ENCODE data around the gene SLC16A4.

The SLC16A4 gene

DNA sequence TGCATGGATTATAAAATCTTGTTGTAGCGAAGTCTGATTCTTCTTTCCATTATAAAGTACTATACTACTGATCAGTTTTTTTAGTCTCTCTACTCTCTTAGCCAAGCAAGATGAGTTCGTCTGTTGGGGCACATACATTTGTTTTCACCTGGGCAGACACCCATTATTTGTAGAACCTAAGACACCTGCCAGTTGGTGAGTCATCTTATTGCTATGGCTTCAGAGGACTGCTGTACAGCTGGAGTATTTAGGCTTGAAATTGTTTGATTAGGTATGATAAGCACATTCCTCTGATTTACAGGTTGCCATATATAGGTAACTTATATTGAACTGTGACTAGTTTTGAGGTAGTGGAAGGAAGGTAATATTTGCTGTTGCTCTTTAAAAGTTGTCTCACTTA lies 34.4 kb downstream of the SLC16A4 start:
- DNase-seq (ENCODE audit: low spot score): peak; percentile 57

DNA sequence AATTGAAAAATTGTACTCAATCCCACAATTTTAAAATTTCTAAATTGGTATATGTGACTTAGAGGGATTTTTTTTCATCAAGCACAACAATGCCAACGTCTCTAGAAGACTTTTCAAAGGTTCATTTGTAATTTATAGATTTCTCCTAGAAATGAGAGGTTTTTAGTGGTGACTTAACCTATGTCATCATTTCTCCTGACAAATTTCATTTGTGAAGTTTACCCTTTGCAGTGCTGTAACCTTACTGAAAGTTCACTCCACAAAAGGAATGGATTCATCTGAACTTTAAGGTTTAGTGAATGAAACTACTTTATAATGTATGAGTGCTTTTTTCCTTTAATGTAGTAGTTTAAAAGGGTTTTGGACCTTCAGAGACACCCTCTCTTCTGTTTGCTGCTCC lies 35.5 kb downstream of the SLC16A4 start:
- DNase-seq (ENCODE audit: low spot score): no peak

DNA sequence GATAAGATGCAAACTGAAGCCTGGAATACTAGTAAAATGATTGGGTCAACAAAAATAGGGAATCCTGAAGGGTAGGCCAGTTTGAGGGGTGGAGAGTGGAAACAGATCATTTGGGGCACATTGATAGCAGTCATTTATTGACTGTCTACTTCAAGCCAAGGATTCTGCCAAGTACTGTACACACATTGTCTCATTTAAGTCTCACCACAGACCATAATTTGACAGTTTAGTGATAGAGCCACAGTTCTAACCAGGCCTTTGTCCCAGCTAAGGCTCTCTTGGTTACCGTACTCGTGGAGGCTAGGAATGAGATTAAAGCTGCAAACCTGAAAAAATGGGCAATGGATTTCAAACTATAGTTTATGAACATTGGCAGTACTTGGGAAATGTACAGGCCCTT lies 40.5 kb downstream of the SLC16A4 start:
- no peak for DNase-seq (ENCODE audit: low spot score)

DNA sequence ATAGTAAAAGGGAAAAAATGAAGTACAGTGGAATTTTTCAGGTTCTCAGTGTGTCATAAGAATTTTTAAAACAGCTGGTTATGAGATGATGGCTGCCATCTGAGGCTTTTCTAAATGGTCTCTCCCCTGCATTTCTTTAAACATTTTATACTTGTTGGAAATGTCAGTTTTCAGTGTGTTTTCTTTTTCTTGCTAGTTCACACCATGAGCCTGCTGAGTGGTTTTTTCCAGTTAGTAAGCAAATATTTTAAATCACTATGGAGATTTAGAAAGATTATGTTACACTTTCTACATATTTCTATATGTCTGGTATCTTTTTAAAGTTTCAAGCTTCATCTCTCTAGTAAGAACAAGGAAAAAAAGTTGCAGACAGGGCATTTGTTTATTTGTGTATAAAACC lies 42.1 kb downstream of the SLC16A4 start:
- DNase-seq (ENCODE audit: low spot score): no peak

DNA sequence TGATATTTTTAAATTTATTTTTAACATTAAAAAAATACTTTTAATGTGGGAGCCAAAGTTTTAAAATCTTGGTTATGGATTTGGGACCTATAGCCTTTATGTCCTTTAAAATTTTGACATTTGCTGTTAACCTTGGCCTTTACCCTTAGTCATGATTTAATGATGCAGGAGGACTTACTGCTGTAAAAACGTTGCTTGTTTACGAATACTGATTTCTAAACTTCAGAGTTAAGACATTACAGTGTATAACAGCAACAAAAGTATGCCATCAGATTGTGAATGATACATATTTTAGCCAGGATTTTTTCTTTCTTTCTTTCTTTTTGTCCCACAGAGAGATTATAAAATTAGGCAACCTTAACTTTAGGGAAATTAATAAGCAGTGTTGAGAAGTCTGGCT lies 42.8 kb downstream of the SLC16A4 start:
- DNase-seq (ENCODE audit: low spot score): no peak

DNA sequence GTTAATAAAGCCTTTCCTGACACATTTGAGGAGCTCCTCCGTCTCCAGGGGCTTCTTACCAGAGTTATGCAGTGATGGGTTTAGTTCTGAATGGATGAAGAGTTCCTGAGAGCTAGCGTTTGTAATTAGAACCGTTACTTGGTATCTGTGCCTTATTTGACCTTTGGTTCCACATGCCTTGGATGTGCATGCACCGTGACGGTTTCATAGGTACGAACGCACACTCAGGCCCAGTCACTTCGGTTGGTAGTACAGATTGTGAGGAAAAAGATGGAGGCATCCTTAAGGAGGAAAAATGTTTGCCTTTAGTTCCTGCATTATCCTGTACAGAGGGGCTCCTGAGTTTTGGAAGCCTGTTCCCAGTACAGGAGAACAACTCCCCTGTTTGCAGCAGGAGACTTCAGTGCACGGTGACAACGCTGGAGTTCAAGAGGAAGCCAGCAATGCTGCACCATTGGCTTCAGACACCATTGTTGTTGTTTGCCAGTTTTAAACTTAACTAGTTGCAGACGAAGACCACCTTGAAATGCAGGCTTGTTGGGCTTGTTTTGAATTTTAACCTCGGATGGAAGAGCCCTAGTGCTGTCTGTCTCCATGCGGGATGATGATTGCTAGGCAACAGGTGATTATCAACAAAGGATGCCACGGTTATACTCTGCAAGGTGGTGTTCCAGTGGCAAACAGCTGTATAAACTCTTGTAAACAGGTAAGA lies 43.5 kb downstream of the SLC16A4 start:
- DNase-seq (ENCODE audit: low spot score): no peak

DNA sequence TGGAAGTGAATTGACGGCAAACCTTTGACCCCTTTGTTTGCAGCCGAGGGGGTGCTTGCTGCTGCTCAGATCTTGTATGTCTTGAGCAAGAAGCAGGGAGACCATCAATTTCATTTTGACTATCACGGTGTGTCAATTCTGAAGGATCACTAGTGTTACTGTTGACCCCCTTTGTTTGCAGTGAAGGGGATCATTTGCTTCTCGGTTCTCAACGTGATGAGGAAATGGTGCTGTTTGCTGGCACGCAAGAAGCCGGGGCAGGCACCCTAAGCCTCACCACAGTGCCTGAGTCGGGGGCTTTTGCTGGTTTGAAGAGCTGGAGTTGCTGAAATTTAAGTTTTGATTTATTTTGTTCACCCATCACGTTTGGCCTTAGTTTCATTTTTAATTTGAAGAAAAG lies 44.1 kb downstream of the SLC16A4 start:
- DNase-seq (ENCODE audit: low spot score): no peak

DNA sequence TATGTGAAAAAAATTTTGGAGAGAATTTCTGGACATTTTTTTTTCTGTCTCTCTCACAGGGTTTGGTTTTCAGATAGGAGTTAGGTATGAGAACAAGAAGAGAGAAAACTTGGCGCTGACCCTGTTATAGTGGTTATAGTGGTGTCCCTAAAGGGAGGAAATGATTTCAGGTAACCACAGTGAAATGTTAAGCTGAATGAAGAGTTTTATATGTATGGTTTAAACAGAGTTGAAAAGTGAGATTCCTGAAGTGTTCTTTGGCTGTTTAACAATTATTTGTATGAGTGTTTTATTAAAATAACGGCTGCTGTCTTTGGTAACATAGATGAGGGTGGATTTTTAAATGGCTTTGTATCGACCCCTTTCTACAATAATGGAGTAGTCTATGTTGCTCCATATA lies 45.3 kb downstream of the SLC16A4 start:
- no peak for DNase-seq (ENCODE audit: low spot score)

DNA sequence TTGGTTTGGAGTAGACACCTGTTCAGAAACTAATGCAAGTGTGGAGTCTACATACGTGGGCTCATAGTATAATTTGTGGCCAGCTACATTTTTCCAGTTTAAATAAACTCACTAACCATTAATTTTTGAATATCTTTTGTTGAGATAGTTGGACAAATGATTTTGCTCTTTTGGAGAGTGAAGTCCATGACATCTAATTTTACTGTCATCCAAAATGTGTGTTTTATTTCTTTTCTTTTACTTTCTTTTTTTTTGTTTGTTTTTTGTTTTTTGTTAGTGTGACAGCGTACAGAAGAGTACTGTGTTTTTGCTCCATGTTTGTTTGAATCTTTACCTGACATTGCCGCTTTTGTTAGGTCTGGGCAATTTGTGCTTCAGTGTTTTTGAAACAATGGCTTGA lies 46.7 kb downstream of the SLC16A4 start:
- no peak for DNase-seq (ENCODE audit: low spot score)

DNA sequence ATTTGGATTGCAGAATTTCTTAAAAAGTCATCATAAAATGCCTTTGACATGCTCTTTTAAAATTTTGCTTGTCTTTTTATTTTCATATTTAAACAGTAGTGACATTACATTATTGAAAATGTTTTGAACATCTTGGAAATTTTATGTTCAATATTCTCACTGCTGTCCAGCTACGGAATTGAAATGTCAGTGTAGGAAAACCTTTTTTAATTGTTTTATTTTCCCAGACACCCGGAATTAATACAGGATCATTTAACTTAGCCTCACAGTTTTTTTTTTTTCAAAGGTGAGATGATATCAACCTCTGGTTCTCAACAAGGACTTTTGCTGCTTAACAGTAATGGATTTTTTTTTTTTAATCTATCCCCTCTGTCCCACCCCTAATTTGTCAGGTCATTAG lies 47.6 kb downstream of the SLC16A4 start:
- no peak for DNase-seq (ENCODE audit: low spot score)

DNA sequence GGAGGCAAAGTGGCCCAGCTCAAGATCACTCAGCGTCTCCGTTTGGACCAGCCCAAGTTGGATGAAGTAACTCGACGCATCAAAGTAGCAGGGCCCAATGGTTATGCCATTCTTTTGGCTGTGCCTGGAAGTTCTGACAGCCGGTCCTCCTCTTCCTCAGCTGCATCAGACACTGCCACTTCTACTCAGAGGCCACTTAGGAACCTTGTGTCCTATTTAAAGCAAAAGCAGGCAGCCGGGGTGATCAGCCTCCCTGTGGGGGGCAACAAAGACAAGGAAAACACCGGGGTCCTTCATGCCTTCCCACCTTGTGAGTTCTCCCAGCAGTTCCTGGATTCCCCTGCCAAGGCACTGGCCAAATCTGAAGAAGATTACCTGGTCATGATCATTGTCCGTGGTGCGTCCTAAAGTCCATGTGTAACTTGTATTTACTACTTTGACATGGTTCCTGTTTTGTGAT lies 48.9 kb downstream of the SLC16A4 start:
- no peak for DNase-seq (ENCODE audit: low spot score)

DNA sequence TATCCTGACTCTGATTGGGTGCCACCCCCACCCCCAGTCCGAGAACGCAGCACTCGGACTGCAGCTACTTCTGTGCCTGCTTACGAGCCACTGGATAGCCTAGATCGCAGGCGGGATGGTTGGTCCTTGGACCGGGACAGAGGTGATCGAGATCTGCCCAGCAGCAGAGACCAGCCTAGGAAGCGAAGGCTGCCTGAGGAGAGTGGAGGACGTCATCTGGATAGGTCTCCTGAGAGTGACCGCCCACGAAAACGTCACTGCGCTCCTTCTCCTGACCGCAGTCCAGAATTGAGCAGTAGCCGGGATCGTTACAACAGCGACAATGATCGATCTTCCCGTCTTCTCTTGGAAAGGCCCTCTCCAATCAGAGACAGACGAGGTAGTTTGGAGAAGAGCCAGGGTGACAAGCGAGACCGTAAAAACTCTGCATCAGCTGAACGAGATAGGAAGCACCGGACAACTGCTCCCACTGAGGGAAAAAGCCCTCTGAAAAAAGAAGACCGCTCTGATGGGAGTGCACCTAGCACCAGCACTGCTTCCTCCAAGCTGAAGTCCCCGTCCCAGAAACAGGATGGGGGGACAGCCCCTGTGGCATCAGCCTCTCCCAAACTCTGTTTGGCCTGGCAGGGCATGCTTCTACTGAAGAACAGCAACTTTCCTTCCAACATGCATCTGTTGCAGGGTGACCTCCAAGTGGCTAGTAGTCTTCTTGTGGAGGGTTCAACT lies 49.5 kb downstream of the SLC16A4 start:
- no peak for DNase-seq (ENCODE audit: low spot score)

DNA sequence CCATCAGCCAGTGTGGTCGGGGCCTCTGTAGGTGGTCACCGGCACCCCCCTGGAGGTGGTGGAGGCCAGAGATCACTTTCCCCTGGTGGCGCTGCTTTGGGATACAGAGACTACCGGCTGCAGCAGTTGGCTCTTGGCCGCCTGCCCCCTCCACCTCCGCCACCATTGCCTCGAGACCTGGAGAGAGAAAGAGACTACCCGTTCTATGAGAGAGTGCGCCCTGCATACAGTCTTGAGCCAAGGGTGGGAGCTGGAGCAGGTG lies 50.7 kb downstream of the SLC16A4 start:
- DNase-seq (ENCODE audit: low spot score): no peak

DNA sequence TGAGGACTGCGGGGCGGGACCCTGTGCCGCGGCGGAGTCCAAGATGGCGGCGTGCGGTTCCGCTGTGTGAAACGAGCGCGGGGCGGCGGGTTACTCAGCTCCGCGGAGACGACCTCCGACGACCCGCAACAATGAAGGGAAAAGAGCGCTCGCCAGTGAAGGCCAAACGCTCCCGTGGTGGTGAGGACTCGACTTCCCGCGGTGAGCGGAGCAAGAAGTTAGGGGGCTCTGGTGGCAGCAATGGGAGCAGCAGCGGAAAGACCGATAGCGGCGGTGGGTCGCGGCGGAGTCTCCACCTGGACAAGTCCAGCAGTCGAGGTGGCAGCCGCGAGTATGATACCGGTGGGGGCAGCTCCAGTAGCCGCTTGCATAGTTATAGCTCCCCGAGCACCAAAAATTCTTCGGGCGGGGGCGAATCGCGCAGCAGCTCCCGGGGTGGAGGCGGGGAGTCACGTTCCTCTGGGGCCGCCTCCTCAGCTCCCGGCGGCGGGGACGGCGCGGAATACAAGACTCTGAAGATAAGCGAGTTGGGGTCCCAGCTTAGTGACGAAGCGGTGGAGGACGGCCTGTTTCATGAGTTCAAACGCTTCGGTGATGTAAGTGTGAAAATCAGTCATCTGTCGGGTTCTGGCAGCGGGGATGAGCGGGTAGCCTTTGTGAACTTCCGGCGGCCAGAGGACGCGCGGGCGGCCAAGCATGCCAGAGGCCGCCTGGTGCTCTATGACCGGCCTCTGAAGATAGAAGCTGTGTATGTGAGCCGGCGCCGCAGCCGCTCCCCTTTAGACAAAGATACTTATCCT lies 51.2 kb downstream of the SLC16A4 start:
- peak; percentile 25 for DNase-seq (ENCODE audit: low spot score)

DNA sequence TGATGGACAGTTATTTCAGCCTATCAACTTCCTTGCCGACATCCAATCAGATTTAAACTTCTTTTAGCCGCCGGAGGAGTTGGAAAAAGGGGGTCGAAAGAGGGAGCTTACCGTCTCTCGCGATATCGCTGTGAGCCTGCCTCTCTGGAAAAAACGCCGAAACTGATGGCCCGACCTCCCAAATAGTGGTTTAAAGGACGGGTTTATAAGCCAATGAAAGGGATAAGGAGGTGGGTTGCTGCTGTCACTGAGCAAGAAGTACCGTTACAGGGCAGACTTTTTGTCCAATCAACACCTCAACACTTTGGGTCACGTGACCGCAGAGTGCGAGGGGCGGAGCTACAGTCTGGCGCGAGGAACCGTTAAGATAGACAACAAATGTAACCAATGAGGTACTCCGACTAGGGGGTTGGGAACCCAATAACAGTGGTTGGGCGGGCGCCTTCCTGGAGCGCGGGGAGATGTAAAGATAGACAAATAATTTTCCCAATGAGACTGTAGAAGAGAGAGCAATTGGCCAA lies 51.9 kb downstream of the SLC16A4 start, which contains the start of gene RBM15:
Gene RBM15, plus strand, starts transcription at position 492 of the 521 bp plus-strand sequence. Its CDS starts 29 bp downstream, at position 521.
- DNase-seq (ENCODE audit: low spot score): peak; percentile 100

DNA sequence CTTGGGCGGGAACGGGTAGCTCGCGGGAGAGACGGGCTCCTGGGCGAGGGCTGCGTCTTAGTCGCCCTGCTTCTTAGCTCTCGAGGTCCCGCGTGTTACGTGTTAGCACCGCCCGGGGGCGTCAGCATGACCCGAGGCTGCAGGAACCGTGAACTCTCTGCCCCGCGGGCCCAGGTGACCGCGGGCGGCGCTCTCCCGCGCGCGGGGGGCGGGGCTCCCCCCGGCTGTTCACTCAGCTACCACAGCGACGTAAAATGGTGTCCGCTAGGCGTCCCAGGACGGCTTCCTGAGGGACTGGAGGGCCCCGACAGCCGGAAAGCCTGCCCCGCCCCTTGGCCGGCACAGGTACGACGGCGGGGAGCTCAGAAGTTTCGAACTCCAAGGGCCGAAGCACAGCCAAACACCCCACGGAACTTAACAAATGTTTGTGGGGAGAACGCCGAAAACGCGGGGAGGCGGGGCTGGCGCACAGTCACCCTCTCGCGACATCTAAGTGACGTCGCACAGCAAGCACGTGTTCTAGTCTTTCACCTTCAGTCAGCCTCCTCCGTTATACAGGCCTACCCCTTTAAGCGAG lies 52.4 kb downstream of the SLC16A4 start:
- DNase-seq (ENCODE audit: low spot score): peak; percentile 93

DNA sequence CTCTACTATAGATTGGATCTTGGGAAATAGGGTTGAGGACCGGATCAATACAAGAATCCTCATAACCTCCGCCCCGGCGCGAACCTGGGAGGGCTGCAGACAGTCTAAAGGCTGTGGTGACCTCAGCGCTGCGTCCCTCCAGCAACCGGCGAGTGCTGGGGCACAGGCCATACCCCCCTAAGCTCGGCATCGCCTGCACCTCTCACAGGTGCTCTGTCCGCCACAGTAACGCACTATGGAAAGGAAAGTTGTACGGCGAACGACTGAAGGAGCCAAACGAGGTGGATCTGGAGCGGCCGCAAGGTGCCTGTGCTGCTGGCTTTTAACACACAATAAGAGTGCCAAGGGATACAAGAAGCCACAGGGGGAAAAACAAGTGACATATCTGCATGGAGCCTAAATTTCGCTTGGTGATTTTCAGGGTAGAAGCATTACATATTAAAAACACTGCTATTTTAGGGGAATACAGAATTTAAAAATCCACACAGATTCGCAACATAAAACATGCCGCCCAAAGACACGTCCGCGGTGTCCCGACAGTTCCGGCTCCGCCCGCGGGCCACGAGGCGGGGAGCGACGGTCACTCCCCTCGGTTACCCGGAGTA lies 53.0 kb downstream of the SLC16A4 start:
- peak; percentile 43 for DNase-seq (ENCODE audit: low spot score)

DNA sequence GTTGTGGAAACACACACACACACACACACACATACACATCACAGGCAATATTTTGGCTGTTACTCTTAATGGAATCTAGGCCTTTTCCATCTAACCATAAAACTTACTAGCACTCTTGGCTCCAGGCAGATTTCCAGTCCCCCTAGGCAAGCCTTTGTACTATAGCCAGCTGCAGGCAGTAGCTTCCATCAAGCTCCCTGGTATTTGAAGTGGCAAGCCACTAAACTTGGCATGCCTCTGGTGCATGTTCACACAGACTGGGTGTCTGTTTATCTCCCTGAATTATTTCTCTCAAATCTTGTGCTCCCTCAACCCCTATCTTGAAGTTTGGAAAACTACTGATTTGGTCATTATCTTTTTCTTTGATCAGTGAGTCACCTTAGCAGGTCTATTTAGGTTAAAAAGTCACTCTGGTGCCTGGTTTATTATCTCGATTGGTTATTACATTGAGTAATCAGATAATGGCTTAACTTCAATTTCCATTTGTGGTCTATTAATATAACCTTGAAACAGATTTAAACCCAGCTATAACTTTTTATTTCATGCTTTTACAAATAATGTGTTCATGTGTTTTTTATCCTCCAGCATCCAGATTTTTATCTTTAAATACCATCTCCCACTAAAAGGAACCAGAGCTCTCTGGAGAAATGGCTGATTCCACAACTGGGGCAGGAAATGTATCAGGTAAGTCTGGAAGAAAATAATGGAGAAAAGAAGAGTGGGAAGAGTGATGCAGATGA lies 54.4 kb downstream of the SLC16A4 start:
- DNase-seq (ENCODE audit: low spot score): peak; percentile 70

DNA sequence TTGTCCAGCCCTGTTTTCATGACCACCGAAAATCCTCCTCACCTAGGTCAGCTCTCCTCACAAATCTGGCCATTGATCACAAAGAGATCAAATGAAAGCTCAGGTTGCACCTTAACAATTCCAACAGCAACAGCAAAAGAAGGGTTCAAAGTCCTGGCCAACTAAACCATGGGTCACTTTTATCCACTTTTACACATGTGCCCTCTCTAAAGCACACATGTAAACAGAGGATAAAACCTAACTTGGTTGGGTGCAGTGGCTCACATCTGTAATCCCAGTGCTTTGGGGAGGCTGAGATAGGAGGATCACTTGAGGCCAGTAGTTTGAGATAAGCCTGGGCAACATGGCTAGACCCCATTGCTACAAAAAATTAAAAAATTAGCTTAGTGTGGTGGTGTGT lies 55.6 kb downstream of the SLC16A4 start:
- no peak for DNase-seq (ENCODE audit: low spot score)

DNA sequence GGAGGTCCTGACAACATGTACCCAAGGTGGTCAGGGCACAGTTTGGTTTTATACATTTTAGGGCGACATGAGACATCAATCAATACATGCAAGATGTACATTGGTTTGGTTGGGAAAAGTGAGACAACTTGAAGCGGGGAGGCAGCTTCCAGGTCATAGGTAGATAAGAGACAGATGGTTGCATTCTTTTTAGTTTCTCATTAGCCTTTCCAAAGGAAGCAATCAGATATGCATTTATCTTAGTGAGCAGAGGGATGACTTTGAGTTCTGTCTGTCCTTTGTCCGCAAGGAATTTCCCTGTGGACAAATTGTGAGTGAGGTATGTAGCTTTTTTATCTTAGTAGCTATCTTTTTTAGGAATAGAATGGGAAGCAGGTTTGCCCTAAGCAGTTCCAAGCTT lies 62.1 kb downstream of the SLC16A4 start:
- no peak for DNase-seq (ENCODE audit: low spot score)

DNA sequence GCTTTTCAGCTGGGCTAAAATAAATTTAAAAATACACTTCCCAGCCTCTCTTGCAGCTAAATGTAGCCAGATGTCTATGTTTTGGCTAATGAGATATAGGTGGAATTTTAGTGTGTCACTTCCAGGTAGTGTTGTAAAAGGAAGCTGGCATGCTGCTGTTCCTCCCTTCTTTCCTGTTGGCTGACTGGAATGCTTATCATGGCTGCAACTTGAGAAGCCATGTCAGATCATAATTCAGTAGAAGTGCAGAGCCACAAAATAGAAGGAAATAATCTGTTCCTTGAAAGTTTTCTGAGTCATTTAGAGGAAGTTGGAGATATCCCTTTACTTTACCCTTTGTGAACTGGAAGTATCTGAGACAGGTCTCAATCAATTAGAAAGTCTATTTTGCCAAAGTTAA lies 62.6 kb downstream of the SLC16A4 start:
- peak; percentile 34 for DNase-seq (ENCODE audit: low spot score)
